DND-41 (cell line): ENCODE measurements around the gene NCK2.

Experiments
- ATAC-seq: fragments of 200-7000 bp; cut with Tn5 transposase; 3 replicates; pipeline ENCODE4 v1.9.1; 2021; ENCODE audit warnings: low read depth; ENCODE audit not compliant: insufficient read depth
- DNase-seq: peaks from one replicate; pipeline ENCODE4 v3.0.0-alpha.2; 2020
- H2AFZ ChIP-seq: 2 replicates; pipeline ENCODE4 v1.6.0; 2012; ENCODE audit warnings: low read depth, low read length
- H3K27ac ChIP-seq: 2 replicates; pipeline ENCODE4 v1.5.1; 2012; ENCODE audit warnings: low read length, inconsistent platforms
- H3K27me3 ChIP-seq: fragments of 200-600 bp; sonication (generic); 2 replicates; pipeline ENCODE4 v1.6.0; 2012; ENCODE audit warnings: low read length, mild to moderate bottlenecking, inconsistent platforms; ENCODE audit not compliant: insufficient read depth, poor library complexity
- H3K36me3 ChIP-seq: 2 replicates; pipeline ENCODE4 v1.5.1; 2012; ENCODE audit warnings: low read length, inconsistent platforms; ENCODE audit not compliant: insufficient read depth
- H3K4me1 ChIP-seq: 2 replicates; pipeline ENCODE4 v1.5.1; 2012; ENCODE audit warnings: mild to moderate bottlenecking, low read length; ENCODE audit not compliant: insufficient read depth
- H3K4me2 ChIP-seq: 2 replicates; pipeline ENCODE4 v1.6.0; 2012; ENCODE audit warnings: mild to moderate bottlenecking, moderate library complexity, low read length, inconsistent platforms; ENCODE audit not compliant: insufficient read depth
- H3K4me3 ChIP-seq, 2 experiments: fragments of 200-600 bp in 1 of 2; shearing (Covaris generic) in 1 of 2; 2 replicates each; pipeline ENCODE4 v1.5.1; 2012 to 2016; ENCODE audit warnings: inconsistent platforms in 2 of 2, low read length in 2 of 2, mild to moderate bottlenecking in 2 of 2, low read depth in 1 of 2, moderate library complexity in 1 of 2
- H3K79me2 ChIP-seq: 2 replicates; pipeline ENCODE4 v1.6.0; 2012; ENCODE audit warnings: low read length, inconsistent platforms; ENCODE audit not compliant: insufficient read depth
- H3K9ac ChIP-seq: 2 replicates; pipeline ENCODE4 v1.6.0; 2012; ENCODE audit warnings: low read depth, mild to moderate bottlenecking, inconsistent platforms, low read length, moderate library complexity
- H3K9me3 ChIP-seq: 2 replicates; pipeline ENCODE4 v1.5.1; 2012; ENCODE audit warnings: low read length, moderate library complexity, mild to moderate bottlenecking, inconsistent platforms; ENCODE audit not compliant: insufficient read depth, severe bottlenecking
- H4K20me1 ChIP-seq: 2 replicates; pipeline ENCODE4 v1.6.0; 2012; ENCODE audit warnings: low read length; ENCODE audit not compliant: insufficient read depth
- CTCF ChIP-seq: IDR thresholded peaks from 2 replicates; pipeline ENCODE4 v1.5.1; 2012; ENCODE audit warnings: borderline replicate concordance, low read length, moderate library complexity, mild to moderate bottlenecking; ENCODE audit not compliant: poor library complexity, severe bottlenecking; ENCODE audit errors: extremely low read depth
- EZH2 ChIP-seq: IDR thresholded peaks from 3 replicates; pipeline ENCODE4 v1.6.1; 2012; ENCODE audit warnings: borderline replicate concordance, low read depth, mild to moderate bottlenecking, moderate library complexity, low read length, inconsistent platforms; ENCODE audit not compliant: severe bottlenecking

The NCK2 gene

GRCh38 chr2:105881286-105882136 lies 136.8 kb downstream of the NCK2 start:
- H2AFZ ChIP-seq = no peak overlapping the region
- H3K4me2 ChIP-seq = no peak overlapping the region
- no peak for DNase-seq
- TF ChIP-seq CTCF = no peak
- no peak for TF ChIP-seq EZH2
- peaks cover 9% of the 10 kb centered on the region for H4K20me1 ChIP-seq
- ATAC-seq = no peak
- peaks cover 32% of the 10 kb centered on the region; the same call in 1 of the 2 replicates for H3K79me2 ChIP-seq
- no peak overlapping the region for H3K27ac ChIP-seq
- H3K9ac ChIP-seq = no peak overlapping the region
- H3K4me1 ChIP-seq = no peaks in the 10 kb centered on the region
- no peaks in the 10 kb centered on the region for H3K9me3 ChIP-seq
- H3K27me3 ChIP-seq = no peaks in the 10 kb centered on the region
- H3K4me3 ChIP-seq = no peak overlapping the region
- peaks cover 40% of the 10 kb centered on the region for H3K36me3 ChIP-seq

GRCh38 chr2:105882341-105882740 lies 137.6 kb downstream of the NCK2 start:
- Histone ChIP-seq H3K79me2 (peaks cover 35% of the 10 kb centered on the region), H3K27me3 (no peaks in the 10 kb centered on the region), H3K4me1 (no peaks in the 10 kb centered on the region), H3K9me3 (no peaks in the 10 kb centered on the region), H3K9ac (no peak overlapping the region), H3K4me2 (no peak overlapping the region), H3K4me3 (no peak overlapping the region), H2AFZ (no peak overlapping the region), H3K36me3 (peaks cover 47% of the 10 kb centered on the region), H3K27ac (no peak overlapping the region), H4K20me1 (peaks cover 5% of the 10 kb centered on the region)
- DNase-seq = no peak
- no peak for TF ChIP-seq CTCF
- TF ChIP-seq EZH2 = no peak
- no peak for ATAC-seq

GRCh38 chr2:105882920-105883435 lies 138.3 kb downstream of the NCK2 start:
- H3K9ac ChIP-seq = no peak overlapping the region
- H3K36me3 ChIP-seq = peaks cover 52% of the 10 kb centered on the region
- peaks cover 41% of the 10 kb centered on the region for H3K79me2 ChIP-seq
- H2AFZ ChIP-seq = no peak overlapping the region
- ATAC-seq = no peak
- no peak overlapping the region for H3K4me3 ChIP-seq
- H3K4me1 ChIP-seq = no peaks in the 10 kb centered on the region
- H3K9me3 ChIP-seq = no peaks in the 10 kb centered on the region
- peaks cover 5% of the 10 kb centered on the region; the same call in 1 of the 2 replicates for H4K20me1 ChIP-seq
- no peaks in the 10 kb centered on the region for H3K27me3 ChIP-seq
- DNase-seq = no peak
- H3K4me2 ChIP-seq = no peak overlapping the region
- H3K27ac ChIP-seq = no peak overlapping the region
- no peak for TF ChIP-seq CTCF
- no peak for TF ChIP-seq EZH2
